GM21423 (cell line): ENCODE results near the gene PIEZO1.
"Not testable (repeated sequence)": the region's sequence is repeated elsewhere in the genome, so short reads cannot be mapped to it uniquely, and the experiment has no call there.

ENCODE experiments used
- ATAC-seq: cut with Tn5 transposase; IDR thresholded peaks from one replicate; pipeline ENCODE4 v1.9.1; 2021; ENCODE audit warnings: mild to moderate bottlenecking, moderate library complexity; ENCODE audit not compliant: unreplicated experiment

PIEZO1 gene

DNA sequence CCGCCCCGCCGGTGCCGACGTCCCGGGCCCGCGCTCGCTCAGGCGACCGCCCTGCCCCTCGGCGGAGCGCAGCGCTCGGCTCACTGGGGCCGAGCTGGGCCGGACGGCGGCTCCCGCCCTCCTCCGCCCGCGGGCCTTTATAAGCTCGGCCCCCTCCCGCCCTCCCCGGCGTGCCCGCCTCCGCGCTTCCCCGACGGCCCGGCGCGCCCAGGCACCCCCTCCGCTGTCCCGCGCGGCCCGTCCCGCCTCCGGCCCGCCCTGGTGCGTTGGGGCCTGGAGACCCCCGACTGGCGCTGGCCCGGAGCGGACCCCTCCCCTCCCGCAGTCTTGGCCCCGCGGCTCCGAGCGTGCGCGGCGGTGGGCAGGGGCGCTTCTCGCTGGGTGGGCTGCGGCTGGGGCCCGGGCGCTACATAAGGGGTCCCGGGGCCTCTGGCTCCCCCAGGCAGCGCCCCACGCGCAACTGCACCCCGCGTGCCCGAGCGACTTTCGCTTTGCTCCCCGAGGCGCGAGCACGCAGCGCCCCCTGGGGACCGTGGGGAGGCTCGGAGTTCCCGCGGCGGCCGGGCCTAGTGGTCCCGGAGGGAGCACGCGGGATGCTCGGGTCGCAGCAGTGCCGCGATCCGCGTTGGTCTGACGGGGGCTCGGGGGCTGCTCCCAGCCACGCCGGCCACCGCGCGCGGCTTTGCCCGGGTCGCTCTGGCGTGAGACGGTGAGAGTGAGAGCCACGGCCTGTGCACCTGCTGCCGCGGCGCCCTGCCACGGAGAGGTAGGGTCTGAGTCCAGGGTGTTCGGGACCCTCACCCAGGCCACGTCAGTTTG, at the start of gene PIEZO1:
TSS of gene PIEZO1 (minus strand) at position 115 of the 819 bp plus-strand sequence. CDS start 256 bp downstream, outside the sequence.
- ATAC-seq: no peak

GRCh38 chr16:88834670-88835069, 49.6 kb upstream of the PIEZO1 start:
- no peak for ATAC-seq

DNA sequence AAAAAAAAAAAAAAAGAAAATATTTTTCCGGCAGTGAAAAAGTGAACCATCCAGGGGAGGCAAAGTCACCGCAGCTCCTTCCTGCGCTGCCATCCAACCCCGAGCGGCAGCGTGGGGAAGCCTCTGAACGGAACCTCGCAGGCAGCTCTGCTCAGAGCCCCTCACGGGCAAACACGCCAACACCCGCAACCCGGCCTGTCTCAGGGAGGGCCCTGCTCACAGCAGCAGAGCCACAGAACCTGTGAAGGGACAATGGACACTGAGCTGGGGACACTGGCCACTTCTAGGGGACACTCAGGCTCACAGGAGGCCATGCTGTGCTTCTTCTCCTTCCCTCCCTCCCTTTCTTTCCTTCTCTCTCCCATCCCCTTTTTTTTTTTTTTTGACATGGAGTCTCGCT, 48.1 kb upstream of the PIEZO1 start:
- ATAC-seq: no peak

DNA sequence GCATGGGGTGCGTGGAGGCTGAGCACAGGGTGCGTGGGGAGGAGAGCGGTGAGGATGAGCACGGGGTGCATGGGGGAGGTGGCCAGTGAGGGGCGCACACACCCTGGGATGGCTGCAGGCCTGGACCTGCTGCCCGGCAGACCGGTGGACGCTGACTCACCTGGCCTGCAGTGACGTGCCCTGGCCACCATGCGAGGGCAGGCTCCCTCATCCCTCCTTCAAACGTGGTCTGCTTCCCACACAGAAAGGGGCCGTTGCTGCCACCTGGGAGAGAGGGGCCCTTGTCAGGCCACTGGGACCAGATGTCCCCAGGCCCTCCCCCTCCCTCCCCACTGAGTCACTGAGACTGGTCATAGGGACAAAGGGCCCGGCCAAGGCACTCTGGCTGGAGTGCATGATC, 46.8 kb upstream of the PIEZO1 start:
- ATAC-seq: no peak

- no peak for ATAC-seq
Measured at GRCh38 chr16:88830783-88831182, 45.8 kb upstream of the PIEZO1 start.

- no peak for ATAC-seq
Measured at GRCh38 chr16:88830258-88830657, 45.2 kb upstream of the PIEZO1 start.

DNA sequence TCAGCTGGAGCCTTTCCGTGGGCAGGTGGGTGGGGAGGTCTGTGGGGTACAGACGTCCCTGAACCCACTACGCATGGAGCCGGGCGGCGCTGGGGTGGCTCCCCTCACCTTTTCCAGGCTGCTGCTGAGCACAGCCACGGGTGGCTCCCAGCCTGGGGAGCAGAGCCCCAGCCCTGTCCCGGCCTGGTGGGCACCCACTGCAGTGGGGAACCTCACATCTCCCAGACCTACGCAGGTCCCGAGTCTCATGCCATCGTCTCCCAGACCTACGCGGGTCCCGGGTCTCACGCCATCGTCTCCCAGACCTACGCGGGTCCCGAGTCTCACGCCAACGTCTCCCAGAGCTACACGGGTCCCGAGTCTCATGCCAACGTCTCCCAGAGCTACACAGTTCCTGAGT, 43.7 kb upstream of the PIEZO1 start:
- ATAC-seq: no peak

- ATAC-seq: no peak
Measured at GRCh38 chr16:88827727-88828126, 42.7 kb upstream of the PIEZO1 start.

- no peak for ATAC-seq
Measured at GRCh38 chr16:88826070-88826840, 41.2 kb upstream of the PIEZO1 start.

DNA sequence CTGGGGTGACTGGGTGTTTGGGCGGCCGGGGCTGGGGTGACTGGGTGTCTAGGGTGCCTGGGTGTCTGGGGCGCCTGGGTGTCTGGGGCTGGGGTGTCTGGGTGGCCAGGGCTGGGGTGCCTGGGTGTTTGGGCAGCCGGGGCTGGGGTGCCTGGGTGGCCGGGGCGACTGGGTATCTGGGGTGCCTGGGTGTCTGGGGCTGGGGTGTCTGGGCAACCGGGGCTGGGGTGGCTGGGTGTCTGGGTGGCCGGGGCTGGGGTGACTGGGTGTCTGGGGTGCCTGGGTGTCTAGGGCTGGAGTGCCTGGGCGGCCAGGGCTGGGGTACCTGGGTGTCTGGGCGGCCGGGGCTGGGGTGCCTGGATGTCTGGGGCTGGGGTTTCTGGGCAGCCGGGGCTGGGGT, 40.1 kb upstream of the PIEZO1 start:
- no peak for ATAC-seq

- ATAC-seq: no peak
Measured at GRCh38 chr16:88824256-88825077, 39.4 kb upstream of the PIEZO1 start.

DNA sequence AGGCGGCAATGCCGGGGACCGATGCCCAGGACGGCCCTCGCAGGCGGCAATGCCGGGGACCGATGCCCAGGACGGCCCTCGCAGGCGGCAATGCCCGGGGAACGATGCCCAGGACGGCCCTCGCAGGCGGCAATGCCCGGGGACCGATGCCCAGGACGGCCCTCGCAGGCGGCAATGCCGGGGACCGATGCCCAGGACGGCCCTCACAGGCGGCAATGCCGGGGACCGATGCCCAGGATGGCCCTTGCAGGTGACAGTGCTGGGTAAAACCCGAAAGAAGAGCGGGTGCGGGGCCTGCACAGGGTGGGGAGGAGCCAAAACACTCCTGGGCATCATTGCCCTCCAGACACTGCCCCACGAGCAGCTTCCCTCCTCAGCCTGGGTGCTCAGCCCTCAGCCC, 38.6 kb upstream of the PIEZO1 start:
- not testable (repeated sequence) for ATAC-seq

- ATAC-seq: no peak
Measured at GRCh38 chr16:88822281-88823040, 37.4 kb upstream of the PIEZO1 start.

GRCh38 chr16:88821168-88821850, 36.3 kb upstream of the PIEZO1 start:
- ATAC-seq: no peak

GRCh38 chr16:88820385-88821025, 35.5 kb upstream of the PIEZO1 start:
- ATAC-seq: no peak

DNA sequence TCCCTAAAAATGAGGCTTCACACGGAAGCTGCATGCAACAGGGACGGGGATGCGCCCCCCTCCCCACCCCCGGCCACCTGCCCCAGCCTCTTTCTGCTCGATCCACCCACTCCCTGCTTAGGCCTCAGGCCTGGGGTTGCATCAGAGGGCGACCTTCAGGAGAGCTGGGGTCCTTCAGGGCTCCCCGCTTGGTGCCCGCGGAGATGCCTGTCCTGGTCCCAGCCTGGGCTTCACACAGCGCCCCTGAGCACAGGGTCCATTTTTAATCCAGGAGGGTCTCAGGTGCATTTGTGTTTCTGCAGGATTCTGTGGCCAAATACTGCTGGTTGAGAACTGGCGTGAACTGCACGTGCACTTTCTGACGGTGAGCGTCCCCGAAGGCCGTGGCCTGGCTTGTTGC, 34.1 kb upstream of the PIEZO1 start:
- ATAC-seq: no peak

DNA sequence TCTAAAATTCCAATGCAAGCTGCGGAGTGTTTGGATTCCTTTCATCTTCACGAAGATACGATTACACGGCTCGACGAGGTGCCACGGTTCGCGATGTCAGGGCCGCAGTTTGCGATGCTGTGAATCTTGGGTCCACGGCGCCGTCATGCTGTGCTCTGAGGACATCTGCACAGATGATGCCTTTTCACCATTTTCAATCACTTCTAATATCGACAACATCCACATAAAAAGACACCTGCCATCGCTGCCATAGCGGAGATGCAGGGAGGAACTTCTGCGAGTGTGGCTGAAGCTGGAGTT, 33.5 kb upstream of the PIEZO1 start:
- no peak for ATAC-seq

DNA sequence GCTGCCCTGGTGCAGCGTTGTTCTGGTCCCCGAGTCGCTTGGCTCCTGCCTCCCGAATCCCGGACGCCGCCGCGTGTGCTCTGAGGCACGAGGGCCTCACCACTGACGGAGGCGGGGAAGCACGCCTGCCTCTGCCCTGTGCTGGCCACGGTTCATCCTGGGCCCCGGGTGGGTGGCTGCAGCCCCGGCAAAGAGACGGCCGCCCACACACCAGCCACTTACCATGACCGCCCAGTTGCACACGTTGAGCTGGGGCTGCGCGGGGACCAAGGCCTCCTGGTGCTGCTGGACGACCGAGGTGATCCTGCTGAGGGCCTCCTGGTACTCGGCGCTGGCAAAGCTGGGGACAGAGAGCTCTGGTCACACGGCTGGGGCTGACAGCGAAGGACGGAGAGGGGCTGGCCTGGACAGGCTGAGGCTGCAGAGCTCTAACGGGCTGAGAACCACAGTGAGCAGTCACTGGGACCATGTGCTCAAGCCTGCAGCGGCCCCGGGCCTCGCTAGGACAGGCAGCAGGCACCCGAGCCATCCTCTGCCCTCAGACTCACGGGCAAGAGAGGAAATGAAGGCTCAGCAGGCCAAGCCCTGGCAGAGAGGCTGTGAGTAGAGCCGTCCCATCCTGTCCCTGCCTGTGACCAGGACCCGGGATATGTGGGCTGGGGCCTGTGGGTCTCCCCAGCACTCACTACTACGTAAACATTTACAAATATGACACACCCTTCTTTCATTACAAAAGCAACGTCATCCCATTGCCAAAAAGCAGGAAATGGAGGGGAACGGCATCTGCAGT, 33.0 kb upstream of the PIEZO1 start:
- ATAC-seq: no peak
